Femur (tissue), 1 donor: ENCODE data around the gene PTPRF.

ENCODE experiments used
- DNase-seq: peaks from one replicate; pipeline ENCODE4 v3.0.0-alpha.2; 2017

The PTPRF gene

DNA sequence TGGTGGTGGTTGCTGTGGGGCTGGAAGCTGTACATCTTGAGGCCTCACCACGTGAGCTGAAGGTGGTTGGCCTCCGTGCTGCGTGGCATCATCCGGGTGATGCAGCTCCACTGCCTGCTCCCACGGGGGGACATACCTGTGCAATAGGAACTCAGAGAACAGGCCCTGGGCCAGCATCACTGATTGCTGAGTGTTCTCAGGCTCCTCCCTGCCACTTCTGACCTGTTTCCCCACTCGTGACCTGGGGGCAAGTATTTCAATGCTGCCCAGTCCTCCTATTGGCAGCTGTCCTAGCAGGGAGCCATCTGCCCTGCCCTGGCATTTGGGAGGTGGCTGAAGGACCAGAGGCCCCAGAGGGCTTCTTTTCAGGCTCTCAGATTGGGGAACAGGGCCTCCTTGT lies 26.1 kb downstream of the PTPRF start:
- DNase-seq = no peak

- no peak for DNase-seq
Observed at GRCh38 chr1:43557744-43558245, 27.1 kb downstream of the PTPRF start.

GRCh38 chr1:43558346-43558841 lies 27.7 kb downstream of the PTPRF start:
- DNase-seq = peak; percentile 62

GRCh38 chr1:43559714-43560113 lies 29.0 kb downstream of the PTPRF start:
- DNase-seq = no peak

GRCh38 chr1:43560286-43560685 lies 29.6 kb downstream of the PTPRF start:
- no peak for DNase-seq

- DNase-seq = peak; percentile 67
Observed at GRCh38 chr1:43563876-43564539, 33.3 kb downstream of the PTPRF start.

- DNase-seq = no peak
Observed at GRCh38 chr1:43564551-43565348, 34.1 kb downstream of the PTPRF start.

- DNase-seq = peak; percentile 85
Observed at GRCh38 chr1:43565600-43566360, 35.1 kb downstream of the PTPRF start.

DNA sequence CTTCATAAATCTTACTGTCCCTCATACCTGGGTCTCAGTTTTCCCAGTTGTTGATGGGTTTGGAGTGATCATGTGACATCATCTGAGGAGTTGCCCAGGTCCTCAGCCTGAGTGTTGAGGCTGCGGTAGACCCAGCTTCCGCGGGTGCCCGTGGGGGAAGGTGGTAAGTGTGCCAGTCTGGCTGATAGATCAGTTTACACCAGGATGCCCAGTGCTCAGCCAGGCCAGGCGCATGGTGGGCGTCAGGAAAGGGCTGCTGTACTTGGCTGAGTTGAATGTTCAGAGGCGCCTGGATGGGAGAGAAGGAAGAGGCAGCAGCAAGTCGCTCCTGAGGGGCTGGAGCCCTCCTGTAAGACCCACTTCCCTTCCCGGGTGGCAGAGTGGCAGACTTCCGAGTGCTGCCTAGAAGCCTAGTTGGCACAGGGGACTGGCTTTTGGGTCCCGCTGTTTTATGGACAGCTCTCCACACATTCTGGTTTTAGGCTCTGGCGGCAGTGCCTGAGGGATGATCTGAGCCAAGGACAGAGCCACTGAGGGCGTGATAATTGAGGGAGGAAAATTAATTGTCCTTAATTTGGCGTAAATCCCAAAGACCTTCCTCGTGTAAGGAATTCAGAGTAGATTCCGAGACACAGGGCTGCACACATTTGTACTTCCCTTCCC lies 35.8 kb downstream of the PTPRF start:
- no peak for DNase-seq

DNA sequence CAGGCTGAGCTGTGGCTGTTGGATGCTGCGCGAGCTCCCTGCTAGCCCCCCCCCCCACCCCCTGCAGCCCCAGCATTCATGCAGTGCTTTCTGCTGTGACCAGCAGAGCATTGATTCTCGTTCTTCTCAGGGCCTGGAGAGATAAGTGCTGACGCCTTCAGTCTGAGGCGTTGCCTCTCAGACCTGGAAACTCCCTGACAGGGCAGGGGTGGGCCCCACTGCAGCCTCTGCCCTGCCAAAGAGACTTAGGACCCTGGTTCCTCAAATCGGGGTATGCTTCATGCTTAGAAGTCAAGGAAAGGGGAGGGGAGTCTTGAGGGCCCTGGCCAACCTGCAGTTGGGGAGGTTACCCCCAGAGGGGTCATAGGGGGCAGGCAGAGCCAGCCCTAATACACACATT lies 38.5 kb downstream of the PTPRF start:
- no peak for DNase-seq

DNA sequence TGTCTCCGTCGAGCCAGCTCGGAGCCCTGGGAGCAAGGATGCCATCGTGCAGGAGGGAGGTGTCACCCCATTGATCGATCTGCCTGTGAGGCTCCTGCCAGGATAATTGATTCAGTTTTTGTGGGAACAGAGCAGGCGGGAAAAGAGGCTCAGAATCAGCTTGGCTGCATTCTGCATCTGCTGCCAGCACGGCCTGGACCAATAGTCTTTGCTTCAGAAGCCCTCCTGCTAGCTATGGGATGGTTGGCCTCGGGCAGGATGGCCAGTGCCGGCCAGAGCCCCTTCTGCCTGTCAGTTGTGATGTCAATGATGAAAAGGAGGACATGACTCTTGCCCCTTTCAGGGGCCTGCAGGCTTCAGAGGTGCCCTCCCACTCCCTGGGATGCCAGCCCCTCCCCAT lies 39.6 kb downstream of the PTPRF start:
- no peak for DNase-seq

DNA sequence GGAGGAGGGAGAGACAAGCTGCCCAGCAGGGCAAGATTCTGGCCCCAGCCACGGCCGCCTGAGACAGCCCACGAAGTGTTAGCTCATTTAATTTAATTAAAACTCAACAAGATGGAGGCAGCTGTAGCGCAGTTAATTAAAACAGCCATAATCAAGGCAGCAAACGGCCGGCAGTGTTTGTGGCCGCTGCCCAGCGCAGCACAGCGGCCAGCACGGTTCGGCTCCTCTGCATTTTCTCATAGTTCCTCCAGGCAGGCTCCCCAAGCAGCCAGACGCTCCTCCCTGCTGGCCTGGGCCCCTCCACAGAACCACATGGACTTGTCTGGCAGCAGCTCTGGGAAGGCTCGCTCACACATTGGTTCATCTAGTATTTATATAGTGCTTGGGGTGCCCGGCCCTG lies 40.0 kb downstream of the PTPRF start:
- no peak for DNase-seq

GRCh38 chr1:43572084-43572483 lies 41.4 kb downstream of the PTPRF start:
- no peak for DNase-seq

DNA sequence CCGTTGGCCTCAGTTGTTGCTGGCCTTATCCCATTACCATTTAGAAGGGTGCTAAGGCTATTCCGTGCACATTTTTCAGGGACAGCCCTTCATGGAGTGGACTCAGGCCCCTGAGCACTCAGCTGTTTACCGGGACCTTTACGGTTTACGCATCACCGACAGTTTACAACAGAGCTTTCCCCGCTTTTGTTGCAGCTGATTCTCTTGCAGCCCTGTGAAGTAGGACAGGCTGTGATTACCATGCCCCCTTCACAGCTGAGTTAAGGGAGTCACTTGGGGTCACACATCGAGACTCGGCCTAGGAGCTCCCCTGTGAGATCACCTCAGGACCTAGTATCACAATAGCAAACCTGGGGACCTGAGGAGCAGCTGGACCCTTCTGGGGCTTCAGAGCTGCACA lies 41.9 kb downstream of the PTPRF start:
- DNase-seq = no peak

GRCh38 chr1:43573066-43573800 lies 42.5 kb downstream of the PTPRF start:
- DNase-seq = no peak

DNA sequence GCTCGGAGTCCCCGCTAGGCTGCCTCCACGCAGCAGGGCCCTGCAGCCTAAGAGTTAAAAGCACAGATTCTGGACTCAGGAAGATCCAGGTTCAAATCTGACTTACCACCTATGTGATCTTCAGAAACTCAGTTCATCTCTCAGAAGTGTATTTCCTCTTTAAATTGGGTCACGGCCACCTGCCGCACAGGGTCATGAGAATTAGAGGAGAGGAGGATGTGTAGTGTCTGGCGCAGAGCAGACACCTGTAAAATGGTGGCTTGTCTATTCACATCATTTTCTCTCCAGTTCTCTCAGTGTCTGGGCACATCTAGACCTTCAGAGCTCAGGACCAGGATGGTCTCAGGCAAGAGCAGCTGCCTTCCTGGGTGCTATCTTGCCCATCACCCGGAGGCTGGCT lies 45.8 kb downstream of the PTPRF start:
- no peak for DNase-seq

DNA sequence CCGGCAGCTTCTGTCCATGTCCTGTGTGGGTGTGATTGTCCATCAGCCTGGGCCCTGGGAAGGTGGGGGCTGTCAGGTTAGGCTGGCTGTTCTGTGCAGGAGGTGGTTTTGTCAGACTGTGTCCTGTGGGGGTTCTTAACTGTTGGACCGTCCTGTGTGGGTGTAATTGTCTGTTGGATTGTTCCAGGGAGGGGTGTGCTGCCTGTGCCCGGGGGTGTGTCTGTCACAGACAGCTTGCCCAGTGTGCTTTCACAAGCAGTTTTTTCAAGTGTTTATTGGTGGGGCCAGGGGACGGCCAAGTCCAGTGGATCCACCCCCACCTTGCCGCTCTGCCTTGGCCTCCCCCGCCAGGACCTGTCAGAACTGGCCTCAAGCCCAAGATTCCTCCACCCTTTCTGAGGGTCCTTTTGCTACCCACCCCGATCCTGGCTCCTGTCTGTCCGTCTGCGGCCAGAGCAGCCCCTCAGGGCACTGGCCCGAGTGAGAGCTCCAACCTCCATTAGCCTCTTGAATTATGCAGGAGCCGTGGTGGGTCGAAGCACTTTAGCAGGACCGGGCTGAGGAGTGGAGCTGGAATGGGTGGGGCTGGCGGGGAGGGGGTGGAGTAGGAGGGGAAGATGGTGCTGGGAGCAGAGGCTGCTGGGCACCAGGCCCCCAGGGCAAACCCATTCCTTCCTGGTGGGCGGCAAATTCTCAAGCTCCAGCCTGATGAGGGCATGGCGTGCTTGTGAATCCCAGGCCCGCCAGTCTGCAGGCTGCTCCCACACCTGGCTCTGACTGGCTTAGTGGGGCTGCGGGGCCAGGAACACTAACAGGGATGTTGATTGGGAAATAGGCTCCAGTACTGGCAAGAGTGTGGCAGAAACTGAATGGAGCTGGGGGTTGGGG lies 47.2 kb downstream of the PTPRF start:
- no peak for DNase-seq

DNA sequence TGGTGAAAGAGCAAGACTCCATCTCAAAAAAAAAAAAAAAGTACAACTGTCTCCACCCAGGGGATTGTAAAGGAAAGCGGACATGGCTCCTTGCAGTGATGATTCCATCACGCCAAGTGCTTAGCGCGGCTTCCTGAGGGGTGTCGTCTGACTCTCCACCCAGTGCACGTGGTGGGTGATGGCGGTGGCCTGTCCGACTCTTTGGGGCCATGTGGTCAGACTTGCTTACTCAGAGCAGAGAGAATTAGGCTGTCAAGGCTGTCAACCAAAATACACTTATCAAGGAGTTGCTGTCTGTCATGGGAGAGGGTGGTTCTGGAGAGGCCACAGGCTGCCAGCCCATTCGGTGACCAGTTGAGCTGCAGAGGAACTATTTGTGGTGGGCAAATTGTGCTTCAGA lies 49.4 kb downstream of the PTPRF start:
- no peak for DNase-seq

DNA sequence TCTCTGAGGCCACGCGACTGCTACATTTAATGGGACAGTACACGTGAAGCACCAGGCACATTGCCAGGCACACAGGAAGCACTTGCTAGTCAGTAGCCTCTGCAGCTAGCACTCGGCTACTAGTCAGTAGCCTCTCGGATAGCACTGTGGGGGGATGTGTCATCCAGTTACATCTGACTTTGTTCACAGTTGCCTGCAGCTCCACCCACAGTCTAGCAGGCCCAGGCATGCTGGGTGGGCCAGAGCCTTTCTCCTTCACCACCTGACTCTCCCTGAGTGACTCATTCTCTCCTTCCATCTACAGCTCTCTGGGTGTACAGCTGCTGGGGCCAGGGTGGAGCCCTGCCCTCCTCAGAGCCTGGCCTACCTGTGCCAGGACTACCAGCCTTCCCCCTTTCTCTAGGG lies 51.5 kb downstream of the PTPRF start:
- DNase-seq = no peak

- DNase-seq = no peak
Observed at GRCh38 chr1:43583058-43583457, 52.4 kb downstream of the PTPRF start.

- no peak for DNase-seq
Observed at GRCh38 chr1:43584204-43584603, 53.5 kb downstream of the PTPRF start.
